ENCODE measurements around the gene NTF3.

Gene NTF3

DNA sequence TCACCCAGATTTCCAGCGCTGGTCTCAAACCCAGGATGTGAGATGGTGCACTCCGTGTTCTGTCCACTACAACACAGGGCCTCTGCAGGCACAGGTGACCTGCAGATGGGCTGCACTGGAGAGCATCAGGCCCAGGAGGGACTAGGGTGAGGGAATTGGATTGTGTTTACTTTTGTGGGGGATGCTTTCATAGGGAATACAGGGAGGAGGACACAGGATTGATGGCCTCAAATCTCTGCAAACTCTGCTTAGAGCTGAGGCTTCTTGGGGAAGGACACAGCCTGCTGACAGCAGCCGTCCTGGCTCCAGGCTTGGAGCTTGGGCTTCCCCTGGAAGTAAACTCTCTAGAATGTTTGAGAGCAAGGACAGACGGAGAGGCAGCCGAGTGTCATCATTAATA is 57.1 kb downstream of the NTF3 start:
- H3K9ac ChIP-seq (ENCODE audit: low read length), result no peak overlapping the region
- peaks cover 10% of the 10 kb centered on the region; the same call in 1 of the 2 replicates for H3K27me3 ChIP-seq (ENCODE audit: low read depth, low read length)
- H3K79me2 ChIP-seq (ENCODE audit: low read length), result no peaks in the 10 kb centered on the region
- H3K4me3 ChIP-seq (ENCODE audit: low read length), result no peak overlapping the region
- no peaks in the 10 kb centered on the region for H3K36me3 ChIP-seq (replicated peaks; ENCODE audit: low read depth, low read length)
- no peak overlapping the region for H2AFZ ChIP-seq (ENCODE audit: low read depth, low read length)
- no peak overlapping the region for H3K27ac ChIP-seq (ENCODE audit: low read length)
- no peaks in the 10 kb centered on the region for H4K20me1 ChIP-seq (ENCODE audit: insufficient read depth, low read length)
- H3K9me3 ChIP-seq (ENCODE audit: insufficient read depth, low read length), result no peaks in the 10 kb centered on the region
- no peaks in the 10 kb centered on the region for H3K4me1 ChIP-seq (ENCODE audit: low read length)
- no peak overlapping the region for H3K4me2 ChIP-seq (ENCODE audit: low read length)
- no peak for TF ChIP-seq CTCF (IDR thresholded peaks at IDR 0.05; ENCODE audit: low read depth, low read length)
- no peak for TF ChIP-seq EZH2phosphoT487 (IDR thresholded peaks at IDR 0.05; ENCODE audit: low read depth)

DNA sequence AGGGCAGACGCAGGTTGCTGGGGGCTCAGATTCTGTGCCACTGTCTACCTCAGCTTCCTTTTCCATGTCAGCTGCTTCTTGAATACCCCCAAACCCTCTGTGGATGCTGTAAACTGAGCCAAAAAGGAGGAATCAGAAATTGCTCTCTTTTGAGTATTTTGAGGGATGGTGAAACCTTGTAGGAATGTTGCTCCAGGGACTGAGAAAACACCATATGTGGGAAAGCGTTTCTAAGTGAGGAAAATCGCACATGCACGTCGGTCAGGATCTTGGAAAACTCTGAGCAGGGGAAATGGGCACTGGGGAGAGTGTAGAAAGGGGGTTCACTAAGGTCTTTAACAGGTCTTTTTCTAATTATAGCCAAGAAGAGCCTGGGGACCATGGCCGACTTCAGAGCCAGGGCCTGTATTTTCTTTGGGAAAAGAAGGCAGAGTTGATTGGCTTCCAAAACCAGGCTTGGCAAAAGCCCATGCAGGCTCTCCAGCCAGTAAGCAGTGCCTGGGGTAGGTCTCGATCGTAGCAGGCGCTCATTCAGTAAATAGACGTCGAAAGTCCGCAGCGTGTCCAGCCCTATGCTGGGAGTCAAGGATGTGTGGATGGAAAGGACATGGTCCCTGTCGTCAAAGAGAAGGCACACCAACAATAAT is 58.0 kb downstream of the NTF3 start:
- Histone ChIP-seq H3K9me3 (ENCODE audit: insufficient read depth, low read length) (no peaks in the 10 kb centered on the region), H3K27ac (ENCODE audit: low read length) (no peak overlapping the region)

DNA sequence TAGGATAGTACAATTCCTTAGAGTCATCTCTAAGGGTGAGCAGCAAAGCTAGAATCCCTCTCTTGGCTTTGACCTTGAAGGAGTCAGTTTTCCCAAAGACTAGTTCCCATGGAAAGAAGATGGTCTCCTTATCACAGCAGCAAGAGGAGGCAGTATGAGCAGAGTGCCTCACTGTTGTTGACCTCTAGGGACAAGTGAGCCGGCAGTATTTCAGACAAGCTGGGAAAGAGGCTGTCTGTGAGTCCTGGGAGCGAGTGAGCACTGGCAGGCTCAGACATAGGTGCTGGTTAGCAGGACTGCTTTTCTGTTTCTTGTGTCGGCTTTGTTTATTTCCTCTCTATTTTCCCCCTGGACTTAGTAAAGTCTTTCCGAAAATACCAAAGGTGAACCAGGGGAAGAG is 60.7 kb downstream of the NTF3 start:
- H3K9me3 ChIP-seq (ENCODE audit: insufficient read depth, low read length), result no peaks in the 10 kb centered on the region
- TF ChIP-seq EZH2phosphoT487 (IDR thresholded peaks at IDR 0.05; ENCODE audit: low read depth), result no peak
- TF ChIP-seq CTCF (IDR thresholded peaks at IDR 0.05; ENCODE audit: low read depth, low read length), result no peak
- H3K36me3 ChIP-seq (replicated peaks; ENCODE audit: low read depth, low read length), result no peaks in the 10 kb centered on the region
- H3K9ac ChIP-seq (ENCODE audit: low read length), result no peak overlapping the region
- no peak overlapping the region for H2AFZ ChIP-seq (ENCODE audit: low read depth, low read length)
- H4K20me1 ChIP-seq (ENCODE audit: insufficient read depth, low read length), result no peaks in the 10 kb centered on the region
- no peak overlapping the region for H3K27ac ChIP-seq (ENCODE audit: low read length)
- H3K79me2 ChIP-seq (ENCODE audit: low read length), result no peaks in the 10 kb centered on the region
- H3K4me3 ChIP-seq (ENCODE audit: low read length), result no peak overlapping the region
- no peak overlapping the region for H3K4me2 ChIP-seq (ENCODE audit: low read length)
- no peaks in the 10 kb centered on the region for H3K4me1 ChIP-seq (ENCODE audit: low read length)
- H3K27me3 ChIP-seq (ENCODE audit: low read depth, low read length), result peaks cover 9% of the 10 kb centered on the region

More for the DNA sequence above, 58.0 kb downstream of the NTF3 start:
- Histone ChIP-seq H3K4me3 (ENCODE audit: low read length) (no peak overlapping the region), H3K4me1 (ENCODE audit: low read length) (no peaks in the 10 kb centered on the region), H3K27me3 (ENCODE audit: low read depth, low read length) (peaks cover 10% of the 10 kb centered on the region; the same call in 1 of the 2 replicates), H3K36me3 (replicated peaks; ENCODE audit: low read depth, low read length) (no peaks in the 10 kb centered on the region), H4K20me1 (ENCODE audit: insufficient read depth, low read length) (no peaks in the 10 kb centered on the region), H3K4me2 (ENCODE audit: low read length) (no peak overlapping the region), H3K9ac (ENCODE audit: low read length) (no peak overlapping the region), H3K79me2 (ENCODE audit: low read length) (no peaks in the 10 kb centered on the region), H2AFZ (ENCODE audit: low read depth, low read length) (no peak overlapping the region)
- TF ChIP-seq CTCF (IDR thresholded peaks at IDR 0.05; ENCODE audit: low read depth, low read length), result no peak
- no peak for TF ChIP-seq EZH2phosphoT487 (IDR thresholded peaks at IDR 0.05; ENCODE audit: low read depth)

DNA sequence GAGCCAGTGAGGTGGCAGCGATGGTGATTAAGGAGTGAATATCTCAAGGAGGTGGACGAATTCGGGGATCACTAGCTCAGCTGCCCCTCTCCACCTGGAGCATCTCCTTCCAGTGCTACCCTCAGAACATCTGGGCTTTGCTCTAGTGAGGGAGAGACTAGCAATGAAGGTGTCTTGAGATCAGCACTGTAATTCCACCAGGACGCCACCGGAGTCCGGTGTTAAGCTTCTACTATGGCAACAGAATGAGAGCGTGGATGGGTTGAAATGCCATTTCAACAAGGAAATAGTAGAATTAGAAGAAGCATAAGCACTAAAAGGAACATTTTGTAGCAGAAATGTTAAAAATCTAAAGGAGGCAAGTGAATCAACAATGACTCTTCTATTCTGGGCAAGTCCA is 61.1 kb downstream of the NTF3 start:
- H3K4me1 ChIP-seq (ENCODE audit: low read length), result no peaks in the 10 kb centered on the region
- no peak overlapping the region for H3K27ac ChIP-seq (ENCODE audit: low read length)
- H3K4me2 ChIP-seq (ENCODE audit: low read length), result no peak overlapping the region
- no peak for TF ChIP-seq EZH2phosphoT487 (IDR thresholded peaks at IDR 0.05; ENCODE audit: low read depth)
- no peak for TF ChIP-seq CTCF (IDR thresholded peaks at IDR 0.05; ENCODE audit: low read depth, low read length)
- peaks cover 6% of the 10 kb centered on the region for H3K27me3 ChIP-seq (ENCODE audit: low read depth, low read length)
- H3K9ac ChIP-seq (ENCODE audit: low read length), result no peak overlapping the region
- H3K79me2 ChIP-seq (ENCODE audit: low read length), result no peaks in the 10 kb centered on the region
- H3K9me3 ChIP-seq (ENCODE audit: insufficient read depth, low read length), result no peaks in the 10 kb centered on the region
- no peaks in the 10 kb centered on the region for H4K20me1 ChIP-seq (ENCODE audit: insufficient read depth, low read length)
- no peak overlapping the region for H3K4me3 ChIP-seq (ENCODE audit: low read length)
- no peak overlapping the region for H2AFZ ChIP-seq (ENCODE audit: low read depth, low read length)
- no peaks in the 10 kb centered on the region for H3K36me3 ChIP-seq (replicated peaks; ENCODE audit: low read depth, low read length)
